ENCODE data around the gene IL11RA.

The IL11RA gene

DNA sequence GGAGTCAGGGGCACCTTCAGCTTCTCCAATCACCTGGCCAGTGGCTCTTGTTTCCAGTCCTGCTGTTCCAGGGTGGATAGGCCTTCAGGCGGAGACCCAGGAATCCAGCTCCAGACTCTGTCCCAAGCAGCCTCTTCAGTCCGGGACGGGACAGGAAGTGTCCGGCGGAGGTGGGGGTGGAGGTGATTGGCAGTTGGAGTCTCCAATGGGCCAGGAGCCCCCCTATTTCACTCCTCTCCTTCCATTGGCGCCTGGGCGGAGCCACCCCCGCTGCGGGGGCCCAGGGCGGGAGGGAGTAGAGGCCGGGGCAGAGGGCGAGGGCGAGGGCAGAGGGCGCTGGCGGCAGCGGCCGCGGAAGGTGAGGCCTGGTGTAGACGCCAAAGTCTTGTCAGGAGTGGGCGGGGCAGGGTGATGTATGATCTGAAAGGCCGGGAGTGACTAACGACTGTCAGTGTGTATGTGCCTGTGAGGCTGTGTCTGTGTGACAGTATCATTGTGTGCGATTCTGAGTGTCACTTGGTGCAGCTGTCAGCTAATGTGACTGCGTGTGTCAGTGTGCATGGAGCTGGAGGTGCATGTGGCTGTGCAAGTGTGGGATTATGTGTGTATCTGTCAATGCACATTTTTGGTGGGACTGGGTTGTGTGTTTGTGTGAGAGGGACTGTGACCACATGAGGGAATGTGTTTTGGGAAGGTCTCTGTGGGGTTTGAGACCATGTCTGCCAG is at the start of gene IL11RA:
Gene IL11RA, plus strand, starts transcription at position 310 of the 726 bp plus-strand sequence. CDS start 3,033 bp downstream, outside the sequence.
- FAIRE-seq (no peak), DNase-seq (ENCODE audit: low spot score) (peak; percentile 71)

GRCh38 chr9:34603610-34604231 is 48.3 kb upstream of the IL11RA start:
- peak; percentile 35 for DNase-seq (ENCODE audit: low spot score)
- no peak for FAIRE-seq

DNA sequence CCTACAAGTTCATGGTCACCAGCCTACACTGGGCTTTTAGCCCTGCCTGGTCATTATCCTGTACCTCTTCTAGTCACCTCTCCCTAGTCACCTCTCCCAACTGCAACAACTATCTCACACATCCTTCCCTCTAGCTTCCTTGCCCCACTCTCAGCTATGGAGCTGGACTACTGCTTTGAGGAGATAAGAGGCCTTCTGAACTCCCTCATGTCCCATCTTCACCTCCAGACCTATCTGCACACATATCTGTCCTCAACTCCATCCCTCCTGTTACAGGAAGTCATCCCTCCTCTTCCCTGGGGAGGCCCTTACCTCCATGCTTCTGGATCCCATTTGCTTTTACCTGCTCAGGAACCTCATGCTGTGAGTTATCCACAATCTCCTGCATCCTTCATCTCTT is 45.8 kb upstream of the IL11RA start:
- FAIRE-seq (no peak), DNase-seq (ENCODE audit: low spot score) (no peak)

GRCh38 chr9:34606905-34607304 is 45.1 kb upstream of the IL11RA start:
- DNase-seq (ENCODE audit: low spot score) (no peak), FAIRE-seq (no peak)

DNA sequence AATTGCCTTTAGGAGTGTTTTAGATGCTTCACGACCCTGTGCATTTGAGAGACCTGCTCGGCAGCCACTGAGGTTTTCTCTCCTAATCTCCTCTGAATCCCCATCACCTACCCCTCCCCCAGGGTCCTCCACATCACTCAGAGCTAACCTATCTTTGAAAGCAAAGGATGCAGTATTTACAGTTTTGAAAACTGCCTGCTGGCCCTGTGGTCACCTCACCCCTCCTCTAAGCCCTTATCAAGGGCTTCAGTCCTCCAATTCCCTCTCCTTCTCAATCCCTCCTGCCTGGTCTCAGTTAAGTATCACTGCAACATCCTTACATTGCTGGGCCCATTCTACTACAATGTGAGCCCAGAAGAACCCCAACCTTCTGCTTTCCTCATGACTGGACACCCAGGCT is 44.7 kb upstream of the IL11RA start:
- DNase-seq (ENCODE audit: low spot score) (no peak), FAIRE-seq (no peak)

GRCh38 chr9:34610434-34611206 is 41.4 kb upstream of the IL11RA start:
- DNase-seq (ENCODE audit: low spot score): no peak

DNA sequence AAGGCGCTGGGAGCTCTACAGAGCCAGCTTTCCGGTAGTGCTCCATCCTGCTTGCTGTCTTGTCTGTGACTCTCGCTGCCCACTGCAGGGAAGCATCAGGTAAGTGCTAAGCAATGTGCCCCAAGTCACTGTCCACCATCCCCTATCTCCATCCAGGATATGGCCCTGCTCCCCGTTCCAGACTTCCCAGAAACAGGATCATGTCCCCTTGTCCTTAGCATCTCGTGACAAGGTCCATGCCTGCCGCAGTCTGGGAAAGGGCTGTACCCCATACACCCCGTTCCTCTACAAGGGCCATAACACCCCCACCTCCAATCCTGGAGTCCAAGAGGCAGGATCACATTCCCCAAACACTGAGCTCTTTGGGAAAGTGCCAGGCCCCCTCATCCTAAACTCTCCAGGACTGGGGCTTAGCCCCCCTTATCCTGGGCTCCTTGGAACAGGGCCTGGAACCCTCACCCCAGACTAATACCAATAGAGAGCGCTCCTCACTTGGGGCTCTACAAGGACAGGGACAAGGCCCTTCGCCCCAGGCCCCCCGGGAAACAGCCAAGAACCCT is 40.7 kb upstream of the IL11RA start:
- FAIRE-seq: no peak
- no peak for DNase-seq (ENCODE audit: low spot score)

More at GRCh38 chr9:34610434-34611206, 41.4 kb upstream of the IL11RA start:
- no peak for FAIRE-seq

- peak; percentile 49 for DNase-seq (ENCODE audit: low spot score)
- no peak for FAIRE-seq
These were observed 39.9 kb upstream of the IL11RA start, which contains the start of gene RPP25L for GRCh38 chr9:34611811-34612787. RPP25L (minus strand) TSS chr9:34612097; CDS start chr9:34611296, 801 bp downstream.

- DNase-seq (ENCODE audit: low spot score): peak; percentile 38
- no peak for FAIRE-seq
These were observed 39.1 kb upstream of the IL11RA start for GRCh38 chr9:34612788-34613390.

DNA sequence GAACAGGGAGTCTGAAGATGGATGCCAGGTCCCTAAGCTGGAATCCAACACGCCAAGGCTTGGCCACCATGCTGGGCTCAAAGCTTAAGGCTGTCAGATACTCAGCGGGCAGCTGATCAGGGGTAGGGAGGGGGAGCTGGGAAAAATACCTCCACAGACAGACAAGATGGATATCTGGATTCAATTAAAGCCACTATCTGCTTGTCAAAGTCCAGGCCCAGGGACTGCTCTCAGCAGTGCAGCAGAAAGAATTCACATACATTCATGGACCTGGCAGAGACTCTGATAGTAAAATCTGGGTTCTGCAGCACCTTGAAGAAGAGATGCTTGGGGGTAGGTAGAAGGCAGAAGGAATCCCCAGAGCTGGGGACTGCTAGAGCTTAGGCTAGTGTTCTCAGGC is 36.9 kb upstream of the IL11RA start:
- FAIRE-seq (no peak), DNase-seq (ENCODE audit: low spot score) (no peak)

- peak; percentile 78 for DNase-seq (ENCODE audit: low spot score)
- peak; percentile 63 for FAIRE-seq
These were observed 31.7 kb upstream of the IL11RA start, which contains the start of gene DCTN3 for GRCh38 chr9:34620061-34620994. DCTN3 (minus strand) TSS chr9:34620495; CDS start chr9:34620464, 31 bp downstream.

GRCh38 chr9:34623374-34624235 is 28.4 kb upstream of the IL11RA start:
- no peak for DNase-seq (ENCODE audit: low spot score)
- FAIRE-seq: no peak

GRCh38 chr9:34624475-34625185 is 27.4 kb upstream of the IL11RA start:
- DNase-seq (ENCODE audit: low spot score): no peak
- no peak for FAIRE-seq

GRCh38 chr9:34625186-34625486 is 26.8 kb upstream of the IL11RA start:
- DNase-seq (ENCODE audit: low spot score) (no peak), FAIRE-seq (no peak)

GRCh38 chr9:34627716-34628655 is 24.0 kb upstream of the IL11RA start:
- DNase-seq (ENCODE audit: low spot score): no peak
- FAIRE-seq: no peak
